ENCODE data around the gene PGRMC2.

PGRMC2 gene

GRCh38 chr4:128298852-128299251 is 11.2 kb upstream of the PGRMC2 start:
- no peak for DNase-seq (ENCODE audit: low read depth)

- DNase-seq (ENCODE audit: low read depth) = no peak
These were observed 10.6 kb upstream of the PGRMC2 start for GRCh38 chr4:128298146-128298758.

- no peak for DNase-seq (ENCODE audit: low read depth)
These were observed 7.6 kb upstream of the PGRMC2 start for GRCh38 chr4:128295255-128295654.

GRCh38 chr4:128294464-128294863 is 6.9 kb upstream of the PGRMC2 start:
- DNase-seq (ENCODE audit: low read depth) = no peak

- DNase-seq (ENCODE audit: low read depth) = no peak
These were observed 4.7 kb upstream of the PGRMC2 start for GRCh38 chr4:128292349-128292748.

- no peak for DNase-seq (ENCODE audit: low read depth)
These were observed 3.5 kb upstream of the PGRMC2 start for GRCh38 chr4:128291096-128291495.

- no peak for DNase-seq (ENCODE audit: low read depth)
These were observed 2.9 kb upstream of the PGRMC2 start for GRCh38 chr4:128290526-128290925.

- DNase-seq (ENCODE audit: low read depth) = no peak
These were observed 2.0 kb upstream of the PGRMC2 start for GRCh38 chr4:128289523-128290158.

- no peak for DNase-seq (ENCODE audit: low read depth)
These were observed 1.1 kb upstream of the PGRMC2 start for GRCh38 chr4:128288689-128289106.

- DNase-seq (ENCODE audit: low read depth) = peak; percentile 97
These were observed 467 bp upstream of the PGRMC2 start for GRCh38 chr4:128287871-128288688.

GRCh38 chr4:128286474-128287058 is 1.0 kb downstream of the PGRMC2 start:
- no peak for DNase-seq (ENCODE audit: low read depth)

GRCh38 chr4:128285085-128285997 is 2.3 kb downstream of the PGRMC2 start:
- no peak for DNase-seq (ENCODE audit: low read depth)

- no peak for DNase-seq (ENCODE audit: low read depth)
These were observed 3.3 kb downstream of the PGRMC2 start for GRCh38 chr4:128284317-128284716.

- no peak for DNase-seq (ENCODE audit: low read depth)
These were observed 4.5 kb downstream of the PGRMC2 start for GRCh38 chr4:128283071-128283470.

- DNase-seq (ENCODE audit: low read depth) = no peak
These were observed 5.1 kb downstream of the PGRMC2 start for GRCh38 chr4:128282516-128282915.

- no peak for DNase-seq (ENCODE audit: low read depth)
These were observed 6.3 kb downstream of the PGRMC2 start for GRCh38 chr4:128281354-128281753.

GRCh38 chr4:128279624-128280225 is 7.9 kb downstream of the PGRMC2 start:
- no peak for DNase-seq (ENCODE audit: low read depth)

- DNase-seq (ENCODE audit: low read depth) = no peak
These were observed 9.8 kb downstream of the PGRMC2 start for GRCh38 chr4:128277856-128278255.

- DNase-seq (ENCODE audit: low read depth) = no peak
These were observed 12.3 kb downstream of the PGRMC2 start for GRCh38 chr4:128275346-128275745.

- no peak for DNase-seq (ENCODE audit: low read depth)
These were observed 16.1 kb downstream of the PGRMC2 start for GRCh38 chr4:128271551-128271950.

- DNase-seq (ENCODE audit: low read depth) = no peak
These were observed 18.6 kb downstream of the PGRMC2 start for GRCh38 chr4:128268970-128269369.
